Measurements from ENCODE around the gene MMS22L. TPM values are rescaled to one million over a fixed set of nuclear protein-coding genes. Genes with fewer than 3 reads are reported as not detected.

The MMS22L gene, protein sequence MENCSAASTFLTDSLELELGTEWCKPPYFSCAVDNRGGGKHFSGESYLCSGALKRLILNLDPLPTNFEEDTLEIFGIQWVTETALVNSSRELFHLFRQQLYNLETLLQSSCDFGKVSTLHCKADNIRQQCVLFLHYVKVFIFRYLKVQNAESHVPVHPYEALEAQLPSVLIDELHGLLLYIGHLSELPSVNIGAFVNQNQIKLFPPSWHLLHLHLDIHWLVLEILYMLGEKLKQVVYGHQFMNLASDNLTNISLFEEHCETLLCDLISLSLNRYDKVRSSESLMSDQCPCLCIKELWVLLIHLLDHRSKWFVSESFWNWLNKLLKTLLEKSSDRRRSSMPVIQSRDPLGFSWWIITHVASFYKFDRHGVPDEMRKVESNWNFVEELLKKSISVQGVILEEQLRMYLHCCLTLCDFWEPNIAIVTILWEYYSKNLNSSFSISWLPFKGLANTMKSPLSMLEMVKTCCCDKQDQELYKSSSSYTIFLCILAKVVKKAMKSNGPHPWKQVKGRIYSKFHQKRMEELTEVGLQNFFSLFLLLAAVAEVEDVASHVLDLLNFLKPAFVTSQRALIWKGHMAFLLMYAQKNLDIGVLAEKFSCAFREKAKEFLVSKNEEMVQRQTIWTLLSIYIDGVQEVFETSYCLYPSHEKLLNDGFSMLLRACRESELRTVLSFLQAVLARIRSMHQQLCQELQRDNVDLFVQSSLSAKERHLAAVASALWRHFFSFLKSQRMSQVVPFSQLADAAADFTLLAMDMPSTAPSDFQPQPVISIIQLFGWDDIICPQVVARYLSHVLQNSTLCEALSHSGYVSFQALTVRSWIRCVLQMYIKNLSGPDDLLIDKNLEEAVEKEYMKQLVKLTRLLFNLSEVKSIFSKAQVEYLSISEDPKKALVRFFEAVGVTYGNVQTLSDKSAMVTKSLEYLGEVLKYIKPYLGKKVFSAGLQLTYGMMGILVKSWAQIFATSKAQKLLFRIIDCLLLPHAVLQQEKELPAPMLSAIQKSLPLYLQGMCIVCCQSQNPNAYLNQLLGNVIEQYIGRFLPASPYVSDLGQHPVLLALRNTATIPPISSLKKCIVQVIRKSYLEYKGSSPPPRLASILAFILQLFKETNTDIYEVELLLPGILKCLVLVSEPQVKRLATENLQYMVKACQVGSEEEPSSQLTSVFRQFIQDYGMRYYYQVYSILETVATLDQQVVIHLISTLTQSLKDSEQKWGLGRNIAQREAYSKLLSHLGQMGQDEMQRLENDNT
- total RNA-seq, result 20.6 TPM

DNA sequence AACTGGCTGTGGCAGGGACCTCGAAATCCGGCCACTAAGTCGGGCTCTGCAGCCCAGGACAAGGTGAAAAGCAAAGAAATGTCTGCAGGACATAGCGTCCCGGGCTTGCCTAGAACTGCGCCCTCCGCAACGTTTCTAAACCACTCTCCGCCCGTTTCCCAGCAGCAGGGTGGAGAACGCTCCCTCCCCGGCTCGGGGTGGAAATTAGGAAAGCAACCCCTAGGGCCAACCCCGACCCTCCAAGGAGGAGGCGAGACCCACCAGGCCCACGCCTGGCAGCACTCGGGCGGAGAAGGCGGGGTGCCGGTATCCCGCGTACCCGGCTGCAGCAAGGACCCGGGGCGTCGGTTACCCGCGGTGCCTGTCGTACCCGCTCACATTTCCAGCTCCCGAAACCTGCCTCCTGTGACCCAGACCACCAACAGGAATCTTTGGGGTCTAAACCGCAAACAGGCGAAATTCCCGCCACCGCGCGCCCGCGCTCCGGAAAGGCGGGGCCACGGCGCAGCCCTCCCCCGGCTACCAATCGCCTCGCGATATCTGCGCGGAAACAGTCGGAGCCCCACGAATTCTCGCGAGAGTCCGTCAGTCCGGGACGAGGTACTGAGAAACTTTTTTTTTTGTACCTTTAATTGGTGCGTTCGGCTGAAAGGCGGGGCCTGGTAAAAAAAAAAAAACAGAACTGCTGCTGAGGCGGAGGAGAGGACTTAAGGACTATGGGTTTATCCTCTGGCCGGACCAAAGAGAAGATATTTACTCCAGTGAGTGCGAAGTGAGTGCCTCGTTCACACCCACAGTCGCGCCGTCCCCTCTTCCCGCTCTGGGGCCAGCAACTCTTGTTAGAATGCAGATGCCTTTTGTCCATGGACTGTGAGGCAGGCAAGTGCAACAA is at the start of gene MMS22L:
Gene MMS22L (minus strand): TSS at position 491 of the 892 bp plus-strand sequence. CDS start 739 bp downstream, outside the sequence.
- DNase-seq, result peak; percentile 78

DNA sequence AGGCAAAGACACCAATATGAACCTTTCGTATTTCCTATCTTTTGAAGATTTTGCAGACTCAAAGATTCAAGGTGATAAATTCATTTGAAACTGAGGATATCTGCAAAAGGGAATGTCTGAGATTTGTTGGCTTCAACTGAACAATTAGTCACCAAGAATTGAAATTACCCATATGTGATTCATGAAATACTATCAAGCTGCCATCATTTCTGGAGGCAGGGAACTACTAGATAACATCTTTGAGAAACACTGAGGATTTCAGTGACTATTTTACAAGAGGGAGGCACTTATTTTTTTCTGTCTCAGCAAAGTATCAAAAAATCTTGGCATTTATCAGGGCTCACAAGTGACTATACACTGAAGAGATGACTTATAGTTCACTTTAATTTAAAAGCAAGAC is 39.8 kb upstream of the MMS22L start:
- no peak for DNase-seq

DNA sequence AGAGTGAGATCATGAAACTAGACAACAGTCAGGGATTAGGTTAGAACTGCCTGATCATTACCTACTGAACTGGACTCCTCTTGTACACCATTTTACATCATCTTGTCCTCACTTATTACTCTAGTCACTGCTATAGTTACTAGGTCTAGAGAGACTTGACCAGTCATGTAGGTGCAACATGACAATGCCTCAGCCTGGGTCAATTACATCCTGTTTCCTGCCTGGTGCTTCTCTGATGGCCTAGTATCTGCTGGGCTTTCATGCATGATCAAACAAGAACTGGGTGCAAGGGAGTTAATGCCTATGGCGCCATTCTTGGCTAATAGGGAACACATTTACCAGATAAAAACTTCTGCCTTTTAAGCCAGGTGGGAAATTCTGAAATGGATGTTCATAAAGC is 39.2 kb upstream of the MMS22L start:
- DNase-seq, result no peak

DNA sequence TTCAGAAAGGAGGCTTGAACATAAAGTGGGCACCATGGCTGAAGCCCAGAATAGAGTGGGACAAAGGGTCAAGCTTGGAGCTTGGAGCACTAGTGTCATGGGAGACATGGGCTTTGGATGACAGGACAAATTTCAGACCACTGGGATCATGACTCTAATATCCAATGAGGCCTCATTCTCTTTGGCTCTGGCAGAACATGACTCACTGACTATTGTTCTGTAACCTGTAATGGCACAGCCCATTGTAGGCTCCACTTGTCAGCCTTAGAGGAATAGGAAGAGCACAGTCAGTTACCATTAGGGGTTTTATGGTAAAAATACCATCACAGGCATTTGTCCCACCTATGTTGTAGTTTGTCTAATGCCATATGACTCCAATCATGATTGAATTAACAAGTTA is 34.0 kb upstream of the MMS22L start:
- no peak for DNase-seq

DNA sequence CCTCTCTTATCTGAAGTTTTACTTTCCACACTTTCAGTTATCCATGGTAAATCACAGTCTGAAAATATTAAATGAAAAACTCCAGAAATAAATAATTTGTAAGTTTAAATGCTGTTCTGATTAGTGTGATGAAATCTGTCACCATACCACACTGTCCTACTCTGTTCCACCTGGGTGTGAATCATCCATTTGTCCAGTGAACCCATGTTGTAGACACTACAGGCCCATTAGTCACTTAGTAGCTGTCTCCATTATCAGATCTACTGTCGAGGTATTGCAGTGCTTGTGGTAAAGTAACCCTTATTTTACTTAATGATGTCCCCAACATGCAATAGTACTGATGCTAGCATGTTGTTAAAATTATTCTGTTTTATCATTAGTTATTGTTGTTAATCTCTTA is 29.2 kb upstream of the MMS22L start:
- no peak for DNase-seq

DNA sequence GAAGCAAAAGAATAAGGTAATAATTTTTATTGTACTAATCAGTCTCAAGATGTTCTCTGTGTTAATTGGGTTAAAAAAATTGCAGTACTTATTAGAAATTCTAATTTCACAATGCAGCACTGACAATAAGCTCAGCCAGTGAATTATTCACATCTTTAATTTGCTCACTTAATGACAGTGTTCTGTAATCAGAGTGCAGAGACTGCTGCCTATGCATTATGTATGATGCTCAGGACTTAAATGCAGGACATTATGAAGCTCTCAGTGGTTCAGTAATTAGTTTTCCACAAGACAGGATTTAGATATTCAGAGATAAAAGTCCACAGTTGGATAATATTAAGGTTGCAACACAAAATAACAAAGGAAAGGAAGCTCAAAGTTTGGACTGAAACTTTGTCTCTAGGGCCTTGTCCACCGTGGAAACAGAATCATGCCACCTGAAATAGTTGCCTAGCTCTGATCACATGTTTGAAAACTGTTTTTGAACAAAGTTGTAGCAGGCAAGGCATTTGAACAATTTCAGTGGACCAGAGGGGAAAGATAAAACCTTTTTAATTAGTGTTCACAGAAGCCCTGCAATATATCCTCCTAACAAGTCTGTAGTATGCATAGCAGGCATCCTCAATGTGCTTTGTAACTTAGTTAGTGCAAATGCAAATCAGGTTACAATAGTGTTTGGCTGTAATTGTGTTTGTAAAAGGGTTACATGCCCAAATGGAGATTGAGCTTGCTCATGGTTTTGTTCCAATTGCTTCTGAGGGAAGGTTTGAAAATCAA is 23.7 kb upstream of the MMS22L start:
- no peak for DNase-seq

DNA sequence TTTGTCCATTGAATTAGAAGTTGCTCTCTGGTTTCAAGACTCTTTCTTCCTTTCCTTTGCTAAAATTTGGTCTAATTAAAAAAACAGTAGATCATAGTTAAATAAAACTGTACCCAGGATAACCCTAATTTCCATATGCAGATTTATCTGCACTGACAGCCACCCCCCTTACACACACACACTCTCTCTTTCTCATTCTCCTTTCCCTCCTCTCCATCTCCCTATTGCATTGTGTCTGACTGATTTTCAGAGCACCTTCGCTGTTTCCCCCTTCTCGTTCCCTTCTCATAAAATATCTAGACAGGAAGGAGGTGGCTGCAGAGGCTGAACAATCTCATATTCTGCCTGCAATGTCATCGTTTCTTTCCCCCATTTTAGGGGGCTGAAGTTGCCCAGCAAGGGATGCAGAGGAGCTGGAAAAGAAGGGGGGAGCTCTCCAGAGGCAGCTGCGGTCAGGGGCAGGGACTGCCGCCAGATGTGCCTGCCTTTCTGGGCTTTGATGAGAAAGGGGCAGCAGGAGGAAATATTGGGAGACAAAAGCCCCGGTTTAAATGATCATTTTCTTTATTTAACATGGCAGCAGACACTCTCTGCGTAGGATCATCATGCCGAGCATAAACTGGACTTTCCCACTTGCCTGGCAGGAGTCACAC is 22.5 kb upstream of the MMS22L start:
- no peak for DNase-seq

DNA sequence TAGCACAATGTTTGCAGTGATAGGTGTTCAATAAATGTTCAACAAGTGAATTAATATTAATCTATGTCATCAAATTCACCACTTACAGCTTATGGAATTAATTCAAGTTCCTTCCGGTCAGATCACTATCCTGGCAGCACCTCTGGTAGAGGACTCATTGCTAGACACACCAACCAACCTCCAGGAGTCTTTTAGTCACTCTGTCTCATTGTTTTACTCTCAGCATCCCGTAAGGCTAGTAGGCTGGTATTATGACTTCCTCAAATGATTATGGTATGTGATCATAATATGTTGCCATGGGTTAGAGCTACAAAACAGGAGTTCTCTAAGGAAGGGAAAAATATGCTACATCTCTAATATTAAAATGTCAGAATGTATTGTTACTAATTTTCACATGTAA is 21.7 kb upstream of the MMS22L start:
- no peak for DNase-seq

DNA sequence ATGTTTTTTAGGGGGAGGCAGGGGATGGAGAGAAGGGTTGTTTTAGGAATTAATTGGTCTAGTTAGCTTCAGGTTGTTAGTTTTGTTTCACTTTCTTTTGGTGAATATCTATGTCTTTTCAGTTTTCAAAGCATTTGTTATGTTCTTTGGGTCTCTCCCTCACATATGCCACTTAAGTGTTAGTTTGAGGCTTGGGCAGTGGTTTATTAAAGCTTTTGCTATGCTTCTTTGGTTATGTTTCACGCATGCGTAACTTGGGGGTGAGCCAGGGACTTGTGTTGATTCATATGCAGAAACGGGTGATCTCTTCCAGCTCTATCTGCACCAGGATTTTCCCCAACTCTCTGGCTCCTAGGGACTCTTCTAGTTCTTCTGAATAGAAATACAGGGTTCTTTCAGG is 11.4 kb upstream of the MMS22L start:
- no peak for DNase-seq

DNA sequence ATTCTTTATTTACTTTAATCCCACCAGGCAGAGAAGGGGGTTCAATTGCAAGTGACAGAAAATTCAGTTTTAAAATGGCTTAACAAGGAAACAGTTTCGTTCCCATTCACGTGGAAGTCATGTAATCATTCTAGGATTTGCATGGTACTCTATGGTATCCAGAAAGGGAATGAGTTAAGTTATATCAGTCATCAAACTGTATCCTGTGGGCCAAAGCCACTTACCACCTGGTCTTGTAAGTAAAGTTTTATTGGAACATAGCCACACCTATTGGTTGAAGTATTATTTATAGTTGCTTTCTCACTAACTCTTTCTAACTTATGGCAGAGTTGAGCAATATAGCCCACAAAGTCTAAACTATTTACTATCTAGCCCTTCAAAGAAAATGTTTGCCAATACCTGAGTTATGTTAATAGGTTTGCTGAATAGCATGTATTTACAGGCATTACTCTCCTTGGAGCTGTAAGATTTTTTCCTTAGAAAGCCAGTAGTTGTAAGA is 10.2 kb upstream of the MMS22L start:
- no peak for DNase-seq

DNA sequence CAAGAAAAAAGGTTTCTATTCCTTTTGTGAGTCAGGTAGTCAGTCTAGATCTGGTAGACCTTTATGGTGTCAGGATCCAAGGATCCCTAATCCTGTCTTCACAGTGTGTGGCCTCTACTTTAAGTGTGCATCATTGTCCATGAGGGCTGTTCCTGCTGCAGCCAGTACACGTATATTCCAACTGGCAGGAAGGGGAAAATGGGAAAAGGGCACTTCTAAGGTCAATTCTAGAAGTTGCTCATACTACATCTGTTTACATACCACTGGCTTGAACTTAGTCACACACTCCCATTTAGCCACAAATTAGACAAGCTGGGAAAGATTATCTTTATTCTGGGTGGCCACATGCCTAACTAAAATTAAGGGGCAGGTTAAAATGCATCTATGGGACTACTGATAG is 9.7 kb upstream of the MMS22L start:
- no peak for DNase-seq

DNA sequence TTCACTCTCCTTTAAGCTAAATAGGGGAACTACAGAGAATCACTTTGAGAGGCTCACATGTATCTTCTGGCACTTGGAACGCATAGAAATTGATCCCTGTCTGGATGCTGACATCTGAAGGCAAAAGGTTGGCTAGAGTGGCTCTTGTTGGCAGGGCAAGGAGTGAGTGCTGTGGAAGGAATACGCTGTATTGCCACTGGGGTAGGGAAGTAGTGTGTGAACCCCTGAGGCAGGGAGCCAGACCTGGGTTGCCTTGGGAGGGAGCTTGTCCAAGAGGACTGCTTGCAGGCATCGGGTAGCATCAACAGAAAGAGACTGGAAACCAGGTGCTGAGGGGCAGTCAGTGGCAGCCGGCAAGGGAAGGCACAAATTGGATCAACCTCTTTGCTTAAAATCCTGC is 8.9 kb upstream of the MMS22L start:
- no peak for DNase-seq

DNA sequence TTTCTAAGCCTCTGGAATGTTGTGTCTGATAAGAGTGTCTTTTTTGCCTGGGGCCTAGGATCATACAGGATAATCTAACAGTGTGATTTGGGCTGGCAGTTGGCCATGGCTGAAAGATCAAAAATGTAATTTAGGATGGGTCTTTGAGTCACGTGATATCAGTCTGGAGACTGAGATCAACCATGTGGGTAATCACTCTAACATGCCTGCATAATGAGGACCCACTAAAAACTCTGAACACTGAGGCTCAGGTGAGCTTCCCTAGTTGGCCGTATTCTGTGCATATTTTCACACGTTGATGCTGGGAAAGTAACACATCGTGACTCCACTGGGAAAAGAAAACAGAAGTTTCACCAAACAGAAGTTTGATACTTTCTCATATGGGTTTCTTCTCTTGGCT is 6.3 kb upstream of the MMS22L start:
- DNase-seq, result no peak

DNA sequence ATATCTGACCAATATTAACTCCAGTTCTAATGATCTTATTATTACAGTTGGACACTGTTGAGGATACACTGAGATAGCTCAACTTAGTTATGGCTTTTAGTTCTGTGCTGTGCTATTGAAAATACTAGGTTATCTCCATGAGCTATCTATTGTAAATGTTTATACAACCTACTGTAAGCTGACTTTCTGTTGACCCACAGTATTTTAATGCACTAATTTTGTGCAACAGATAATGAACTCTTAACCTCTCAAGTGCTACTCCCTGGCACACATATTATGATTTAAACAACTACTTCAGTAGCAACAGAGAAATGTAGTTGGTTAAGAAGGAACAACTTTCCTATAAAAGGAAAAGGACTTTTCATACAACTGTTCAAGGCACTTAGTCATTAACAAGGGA is 5.2 kb upstream of the MMS22L start:
- no peak for DNase-seq

DNA sequence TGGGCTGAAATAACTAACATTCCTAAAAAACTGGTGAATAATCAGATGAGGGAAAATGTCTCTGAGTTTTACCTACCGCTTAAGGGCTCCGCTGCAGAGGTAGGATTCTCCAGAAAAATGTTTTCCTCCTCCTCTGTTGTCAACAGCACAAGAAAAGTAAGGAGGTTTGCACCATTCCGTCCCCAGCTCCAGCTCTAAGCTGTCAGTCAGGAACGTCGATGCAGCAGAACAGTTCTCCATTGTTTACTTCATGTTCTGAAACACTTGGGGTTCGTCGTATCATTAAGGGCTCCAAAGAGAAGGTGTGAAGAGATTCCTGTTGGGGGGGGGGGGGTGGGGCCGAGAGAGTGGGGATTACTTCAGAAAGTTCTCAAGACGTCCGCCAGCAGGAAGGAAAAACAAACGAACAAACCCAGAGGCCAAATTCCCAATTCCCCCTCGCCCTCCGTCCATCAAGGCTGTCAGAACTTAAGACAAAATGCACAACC is 734 bp downstream of the MMS22L start:
- DNase-seq, result no peak

DNA sequence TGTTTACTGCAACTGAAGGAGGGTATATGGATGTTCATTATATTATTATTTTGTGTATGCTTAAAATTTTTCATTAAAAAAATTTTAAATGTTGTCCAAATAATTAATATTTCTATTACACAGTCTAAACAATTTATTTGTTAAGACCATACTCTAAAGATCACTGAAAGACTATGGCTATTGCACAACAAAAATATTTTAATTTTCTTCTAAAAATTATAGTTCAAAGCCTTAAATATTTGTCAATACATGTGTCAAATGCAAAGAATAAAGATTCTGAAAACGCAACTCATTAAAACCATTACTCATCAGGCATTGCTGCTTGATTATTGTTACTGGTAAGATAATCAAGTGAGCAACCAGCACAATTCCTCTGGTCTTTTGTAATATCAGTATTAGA is 2.2 kb downstream of the MMS22L start:
- no peak for DNase-seq

DNA sequence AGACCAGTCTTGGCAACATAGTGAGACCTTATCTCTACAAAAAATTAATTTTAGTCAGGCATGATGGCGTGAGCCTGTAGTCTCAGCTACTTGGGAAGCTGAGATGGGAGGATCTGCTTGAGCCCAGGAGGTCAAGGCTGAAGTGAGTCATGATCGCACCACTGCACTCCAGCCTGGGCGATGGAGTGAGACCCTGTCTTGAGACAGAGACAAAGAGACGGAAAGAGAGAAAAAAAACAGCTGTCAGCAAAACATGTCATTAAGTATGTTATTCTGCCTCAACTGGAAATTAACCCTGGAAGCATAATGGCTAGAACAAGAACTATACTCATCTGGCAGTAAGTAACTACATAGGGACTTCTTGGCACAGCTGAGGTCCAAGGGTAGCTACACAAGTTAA is 7.2 kb downstream of the MMS22L start:
- DNase-seq, result no peak

DNA sequence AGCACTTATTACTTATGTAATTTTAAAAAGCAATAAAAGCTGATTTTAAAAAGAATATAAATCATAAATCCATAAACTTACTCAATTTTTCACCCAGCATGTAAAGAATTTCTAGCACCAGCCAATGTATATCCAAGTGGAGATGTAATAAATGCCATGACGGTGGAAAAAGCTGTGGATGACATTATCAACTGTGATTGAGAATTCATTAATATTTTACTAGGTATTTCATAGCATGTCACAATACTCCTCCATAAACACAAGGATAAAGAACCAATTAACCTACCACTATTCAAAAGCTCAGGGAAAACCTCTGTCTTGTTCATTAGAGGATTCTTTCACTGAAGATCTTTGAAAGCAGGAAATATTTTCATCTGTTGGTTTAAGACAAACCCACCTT is 13.2 kb downstream of the MMS22L start:
- DNase-seq, result no peak

DNA sequence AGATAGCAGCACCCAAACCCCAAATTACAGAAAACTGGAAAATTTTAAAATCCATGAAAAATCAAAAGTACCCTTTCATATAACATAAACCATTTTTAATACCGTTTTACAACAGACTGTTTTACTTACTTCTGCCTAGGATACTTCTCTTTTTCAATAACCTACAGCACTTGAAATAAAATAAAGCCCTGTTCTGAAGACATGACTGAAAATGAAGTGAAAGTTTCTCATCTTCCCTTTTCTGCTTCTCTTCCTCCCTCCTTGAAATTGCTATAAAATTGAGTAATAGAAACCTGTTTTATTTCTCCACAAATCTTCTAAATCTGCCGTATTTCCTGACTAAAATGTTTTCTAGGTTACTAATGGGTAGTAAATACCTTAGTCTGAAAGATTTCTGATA is 20.3 kb downstream of the MMS22L start:
- DNase-seq, result no peak

DNA sequence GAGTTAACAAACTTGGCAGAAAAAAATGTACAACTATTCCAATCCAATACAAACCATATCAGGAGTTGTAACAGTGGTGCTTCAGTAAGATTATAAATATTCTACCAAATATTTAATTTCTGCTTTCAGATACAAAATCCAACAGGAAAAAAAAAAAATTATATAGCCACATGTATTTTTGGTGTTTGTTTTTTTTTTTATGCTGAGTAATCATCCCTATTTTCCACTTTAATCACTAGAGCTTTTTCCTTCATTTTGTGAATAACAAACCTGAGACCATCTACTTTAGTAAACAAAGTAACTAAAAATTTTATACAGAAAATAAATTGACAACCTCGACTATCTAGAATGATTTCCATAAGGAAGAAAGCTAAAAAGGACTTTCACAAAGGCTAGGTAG is 36.2 kb downstream of the MMS22L start:
- no peak for DNase-seq
